Erythroblast (primary cell): ENCODE measurements around the gene RAG1.

Experiments used
- DNase-seq, 2 experiments: peaks; one replicate each; lab custom pipeline; 2025; lab: John Stamatoyannopoulos, UW
- GATA1 ChIP-seq: IDR thresholded peaks from 2 replicates; pipeline ENCODE4 v1.6.1; 2011; ENCODE audit warnings: low read depth, mild to moderate bottlenecking, control low read depth, low read length, moderate library complexity
- POLR2A ChIP-seq: IDR thresholded peaks from 2 replicates; pipeline ENCODE4 v1.6.1; 2011; ENCODE audit warnings: mild to moderate bottlenecking, low read length

The RAG1 gene

GRCh38 chr11:36569095-36569494, 1.3 kb downstream of the RAG1 start:
- no peak for DNase-seq
- no peak for TF ChIP-seq POLR2A
- no peak for TF ChIP-seq GATA1

GRCh38 chr11:36574486-36574885, 6.7 kb downstream of the RAG1 start:
- DNase-seq, result no peak
- no peak for TF ChIP-seq POLR2A
- TF ChIP-seq GATA1, result no peak

GRCh38 chr11:36577373-36577772, 9.6 kb downstream of the RAG1 start:
- no peak for TF ChIP-seq POLR2A
- TF ChIP-seq GATA1, result no peak
- no peak for DNase-seq

- DNase-seq, result no peak
- TF ChIP-seq POLR2A, result no peak
- TF ChIP-seq GATA1, result no peak
These were observed 10.1 kb downstream of the RAG1 start for GRCh38 chr11:36577859-36578258.

DNA sequence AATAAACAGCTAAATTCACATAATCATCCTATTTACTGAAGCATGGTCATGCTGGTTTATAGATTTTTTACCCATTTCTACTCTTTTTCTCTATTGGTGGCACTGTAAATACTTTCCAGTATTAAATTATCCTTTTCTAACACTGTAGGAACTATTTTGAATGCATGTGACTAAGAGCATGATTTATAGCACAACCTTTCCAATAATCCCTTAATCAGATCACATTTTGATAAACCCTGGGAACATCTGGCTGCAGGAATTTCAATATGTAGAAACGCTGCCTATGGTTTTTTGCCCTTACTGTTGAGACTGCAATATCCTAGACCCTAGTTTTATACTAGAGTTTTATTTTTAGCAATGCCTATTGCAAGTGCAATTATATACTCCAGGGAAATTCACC, 10.7 kb downstream of the RAG1 start:
- DNase-seq, result no peak
- TF ChIP-seq POLR2A (no peak), GATA1 (no peak)

GRCh38 chr11:36581536-36581935, 13.7 kb downstream of the RAG1 start:
- no peak for TF ChIP-seq POLR2A
- no peak for TF ChIP-seq GATA1
- DNase-seq, result no peak

GRCh38 chr11:36583667-36584066, 15.9 kb downstream of the RAG1 start:
- no peak for TF ChIP-seq GATA1
- no peak for TF ChIP-seq POLR2A
- DNase-seq, result peak in 1 of 2 experiments; percentile 3

GRCh38 chr11:36586543-36586942, 18.7 kb downstream of the RAG1 start:
- DNase-seq, result peak in 1 of 2 experiments; percentile 14
- TF ChIP-seq POLR2A (no peak), GATA1 (no peak)

DNA sequence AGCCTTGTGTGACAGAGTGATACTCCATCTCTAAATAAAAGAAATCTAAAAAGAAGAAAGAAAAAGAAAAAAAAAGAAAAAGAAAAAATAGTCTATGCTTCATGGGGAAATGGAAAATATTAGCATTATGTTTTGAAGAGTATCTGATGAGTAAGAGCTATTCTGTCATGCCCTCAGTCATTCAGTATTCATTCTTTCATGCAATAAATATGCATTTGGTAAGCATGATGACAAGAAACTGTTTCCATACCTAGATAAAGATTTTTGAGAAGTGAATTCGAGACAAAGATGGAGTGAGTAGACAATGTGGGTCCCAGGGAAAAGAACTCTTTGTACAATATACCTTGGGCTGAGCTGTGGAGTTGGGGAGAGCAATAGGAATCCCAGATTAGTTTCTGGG, 20.3 kb downstream of the RAG1 start:
- no peak for DNase-seq
- no peak for TF ChIP-seq GATA1
- TF ChIP-seq POLR2A, result no peak

- TF ChIP-seq GATA1, result no peak
- no peak for TF ChIP-seq POLR2A
- no peak for DNase-seq
These were observed 22.7 kb downstream of the RAG1 start for GRCh38 chr11:36590513-36590912.

DNA sequence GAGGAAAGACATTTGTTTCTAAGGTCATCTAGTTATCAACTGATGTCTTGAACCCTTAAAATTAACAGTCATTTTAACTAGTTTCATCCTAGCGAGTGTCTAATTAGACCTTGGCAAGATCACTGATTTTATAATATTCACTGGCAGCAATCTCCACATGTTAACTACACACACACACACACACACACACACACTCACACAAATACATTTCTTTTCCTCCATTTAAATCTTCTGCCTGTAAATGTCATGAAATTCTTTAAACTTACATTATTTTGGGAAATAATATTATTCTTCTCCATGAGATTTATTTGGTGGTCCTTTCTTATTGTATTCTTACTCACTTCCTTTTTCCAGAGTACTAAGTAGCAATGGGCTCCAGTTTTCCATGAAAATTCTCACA, 23.6 kb downstream of the RAG1 start:
- TF ChIP-seq POLR2A (no peak), GATA1 (no peak)
- DNase-seq, result no peak

- DNase-seq, result peak; percentile 79 to 86
- TF ChIP-seq GATA1 (no peak), POLR2A (peak; percentile 42)
These were observed 26.6 kb downstream of the RAG1 start, which contains the start of gene IFTAP for GRCh38 chr11:36594316-36594989. Gene IFTAP, plus strand, starts transcription at chr11:36594502. Its CDS starts 15,602 bp downstream, at chr11:36610104.

DNA sequence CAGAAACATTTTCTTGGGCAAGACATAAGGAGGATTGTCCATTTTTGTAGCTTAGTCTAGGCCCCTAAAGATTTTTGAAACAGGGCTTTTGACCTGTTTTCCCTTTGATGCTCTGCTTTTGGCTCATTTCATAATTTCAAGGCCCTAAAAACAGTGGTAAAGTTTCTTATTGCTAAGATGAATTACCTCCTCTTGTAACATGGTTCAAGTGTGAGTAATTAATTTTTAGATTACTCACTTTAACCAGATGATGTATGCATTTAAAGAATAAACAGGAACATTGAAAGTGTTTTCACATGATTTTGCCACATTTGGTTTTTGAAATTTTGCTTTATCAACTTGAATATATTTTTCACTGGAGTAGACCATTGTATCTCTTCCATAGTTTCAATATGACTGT, 29.1 kb downstream of the RAG1 start:
- DNase-seq, result no peak
- no peak for TF ChIP-seq GATA1
- no peak for TF ChIP-seq POLR2A

GRCh38 chr11:36598051-36598450, 30.2 kb downstream of the RAG1 start, which contains the start of gene RAG2:
Gene RAG2, minus strand, starts transcription at chr11:36598236. Its CDS starts 4,068 bp downstream, at chr11:36594168.
- TF ChIP-seq POLR2A (no peak), GATA1 (no peak)
- DNase-seq, result peak in 1 of 2 experiments; percentile 45

- TF ChIP-seq GATA1 (no peak), POLR2A (no peak)
- no peak for DNase-seq
These were observed 32.4 kb downstream of the RAG1 start for GRCh38 chr11:36600180-36600579.
